Adrenal gland (tissue), 12 donors: ENCODE measurements around the gene MATN1. TPM values are rescaled to one million over a fixed set of nuclear protein-coding genes. Genes with fewer than 3 reads are reported as not detected.

Experiments used
- DNase-seq, 7 donors: peaks; one replicate each; pipeline ENCODE4 v3.0.0-alpha.2; 2019 to 2020
- H3K27ac ChIP-seq, 5 donors: fragments of 200-600 bp; sonication (generic) in 4 of 5; 1 replicate in 3 of 5; 2 replicates in 2 of 5; pipeline versions ENCODE4 v1.5.1 to v1.8.0; 2016 to 2020; ENCODE audit warnings: mild to moderate bottlenecking in 1 of 5
- H3K27me3 ChIP-seq: fragments of 200-600 bp; 2 replicates; pipeline ENCODE4 v1.8.0; 2021
- H3K36me3 ChIP-seq, 2 donors: fragments of 200-600 bp; replicated peaks in 1 of 2; 1 replicate in 1 of 2; 2 replicates in 1 of 2; pipeline versions ENCODE4 v1.5.1 to v1.8.0; 2018 to 2022
- H3K4me1 ChIP-seq, 2 donors: fragments of 200-600 bp; replicated peaks in 1 of 2; 1 replicate in 1 of 2; 2 replicates in 1 of 2; pipeline versions ENCODE4 v1.5.1 to v1.8.0; 2018 to 2021
- H3K4me3 ChIP-seq, 4 donors: fragments of 200-600 bp; sonication (generic) in 3 of 4; one replicate each; pipeline ENCODE4 v1.5.1; 2016 to 2018
- H3K9me3 ChIP-seq, 3 donors: fragments of 200-600 bp; sonication (generic) in 1 of 3; replicated peaks in 1 of 3; 1 replicate in 2 of 3; 2 replicates in 1 of 3; pipeline versions ENCODE4 v1.5.1 to v1.8.0; 2016 to 2021
- CTCF ChIP-seq, 6 experiments: fragments of 450-650 bp in 4 of 6; fragments of 200-600 bp in 2 of 6; sonication (generic) in 1 of 6; IDR thresholded peaks; 1 replicate in 5 of 6; 2 replicates in 1 of 6; pipeline versions ENCODE4 v1.5.1 to v1.8.0; 2016 to 2021; ENCODE audit warnings: antibody characterized with exemption in 6 of 6, mild to moderate bottlenecking in 2 of 6, moderate library complexity in 1 of 6
- POLR2A ChIP-seq, 2 donors: fragments of 450-650 bp; IDR thresholded peaks; one replicate each; pipeline ENCODE4 v1.6.1; 2017; ENCODE audit warnings: antibody characterized with exemption in 2 of 2, mild to moderate bottlenecking in 2 of 2, moderate library complexity in 1 of 2
- WGBS, 4 donors: extraction: QIAGEN DNeasy Blood & Tissue Kit in 2 of 4; methylation state at CpG; one replicate each; pipeline versions ENCODE4 v1.1.5 to v1.1.7; 2013 to 2017; 5-methylcytosine and 5-hydroxymethylcytosine counted together
- intact Hi-C, 2 donors: fragments of 100-400 bp; cut with DNase I; formaldehyde crosslinking; loops; one replicate each; pipeline versions ENCODE4 v1.14.1 to v1.15.0; 2022 to 2023
- polyA plus RNA-seq, 3 donors: library from polyadenylated mRNA; stranded (reverse); fragments of 200-250 nt in 2 of 3; fragments of 350-450 nt in 1 of 3; fragmentation: Illumina TruSeq in 1 of 3; extraction: RNeasy Lipid Tissue Mini Kit (QIAGEN cat#74804) in 1 of 3; gene quantifications; one replicate each; pipeline ENCODE4 v1.2.3, GENCODE V29; 2013 to 2014
- total RNA-seq, 9 donors: library from RNA; depleted of rRNA in 4 of 9; stranded (reverse); fragments of >200 nt in 4 of 9; fragments of 120-200 nt in 1 of 9; fragmentation: NEBNext Ultra II Directional in 1 of 9; extraction: Animal tissue kit (Norgen Biotek cat#: 25700) in 1 of 9; gene quantifications; one replicate each; pipeline versions ENCODE4 v1.1.0 to v1.2.4, GENCODE V29; 2013 to 2023
- donor health status: healthy with polysubstance abuse.
- donor health status: Bipolar disorder and iron deficiency.
- donor health status: DM: yes; HTN: yes; CAD: no.
- donor health status: DM: no; HTN: no; CAD: no.
- donor health status: DM: no; HTN: no; CAD: no.
- donor health status: DM: yes; HTN: yes; CAD: no.

Gene MATN1
- total and polyA plus RNA-seq, 12 donors, result 0.05 to 0.55 (median 0.18) TPM; not detected in 6

- no peak overlapping the region for H3K27ac ChIP-seq
- H3K4me1 ChIP-seq, result no peaks in the 10 kb centered on the region
- H3K27me3 ChIP-seq, result peaks cover 6% of the 10 kb centered on the region
- WGBS, 4 donors, result 72 to 80% (median 74%) methylated on average over 7 to 8 of the region's 8 CpGs
- intact Hi-C loops, result no loop called here
- no peak overlapping the region for H3K4me3 ChIP-seq
- no peak for DNase-seq
- H3K9me3 ChIP-seq, result no peaks in the 10 kb centered on the region
- H3K36me3 ChIP-seq, result no peaks in the 10 kb centered on the region
- TF ChIP-seq POLR2A (IDR thresholded peaks at IDR 0.05) (no peak), CTCF (IDR thresholded peaks at IDR 0.05) (no peak)
Measured at GRCh38 chr1:30694280-30695175, 28.9 kb downstream of the MATN1 start.

- 24 to 76% (median 58%) methylated on average over 4 to 5 of the region's 5 CpGs for WGBS, 4 donors
- intact Hi-C loops, result no loop called here
- Histone ChIP-seq H3K9me3 (no peaks in the 10 kb centered on the region), H3K4me1 (no peaks in the 10 kb centered on the region), H3K4me3 (no peak overlapping the region), H3K36me3 (no peaks in the 10 kb centered on the region), H3K27ac (no peak overlapping the region), H3K27me3 (peaks cover 6% of the 10 kb centered on the region)
- DNase-seq, result no peak
- no peak for TF ChIP-seq POLR2A (IDR thresholded peaks at IDR 0.05)
- TF ChIP-seq CTCF (IDR thresholded peaks at IDR 0.05), result no peak
Measured at GRCh38 chr1:30693822-30694221, 29.6 kb downstream of the MATN1 start.

- H3K27ac ChIP-seq, result no peak overlapping the region
- no peaks in the 10 kb centered on the region for H3K9me3 ChIP-seq
- intact Hi-C loops, result no loop called here
- peaks cover 6% of the 10 kb centered on the region for H3K27me3 ChIP-seq
- TF ChIP-seq CTCF (IDR thresholded peaks at IDR 0.05) (no peak), POLR2A (IDR thresholded peaks at IDR 0.05) (no peak)
- no peaks in the 10 kb centered on the region for H3K4me1 ChIP-seq
- 66 to 85% (median 79%) methylated on average over 2 to 3 of the region's 3 CpGs for WGBS, 4 donors
- H3K36me3 ChIP-seq, result no peaks in the 10 kb centered on the region
- H3K4me3 ChIP-seq, result no peak overlapping the region
- DNase-seq, result no peak
Measured at GRCh38 chr1:30693366-30693765, 30.0 kb downstream of the MATN1 start.

- TF ChIP-seq POLR2A (IDR thresholded peaks at IDR 0.05), result no peak
- no peak for TF ChIP-seq CTCF (IDR thresholded peaks at IDR 0.05)
- Histone ChIP-seq H3K4me3 (no peak overlapping the region), H3K9me3 (no peaks in the 10 kb centered on the region), H3K4me1 (no peaks in the 10 kb centered on the region), H3K27ac (no peak overlapping the region), H3K27me3 (peaks cover 6% of the 10 kb centered on the region), H3K36me3 (no peaks in the 10 kb centered on the region)
- DNase-seq, result no peak
- WGBS, 4 donors, result 42 to 76% (median 68%) methylated on average over 4 to 7 of the region's 7 CpGs
- intact Hi-C loops, result no loop called here
Measured at GRCh38 chr1:30692948-30693301, 30.5 kb downstream of the MATN1 start.
